Measurements from ENCODE around the gene SCAPER. TPM values are rescaled to one million over a fixed set of nuclear protein-coding genes. Genes with fewer than 3 reads are reported as not detected.

SCAPER gene
- total RNA-seq, 1 donor from 2014 or later: 50.1 TPM

DNA sequence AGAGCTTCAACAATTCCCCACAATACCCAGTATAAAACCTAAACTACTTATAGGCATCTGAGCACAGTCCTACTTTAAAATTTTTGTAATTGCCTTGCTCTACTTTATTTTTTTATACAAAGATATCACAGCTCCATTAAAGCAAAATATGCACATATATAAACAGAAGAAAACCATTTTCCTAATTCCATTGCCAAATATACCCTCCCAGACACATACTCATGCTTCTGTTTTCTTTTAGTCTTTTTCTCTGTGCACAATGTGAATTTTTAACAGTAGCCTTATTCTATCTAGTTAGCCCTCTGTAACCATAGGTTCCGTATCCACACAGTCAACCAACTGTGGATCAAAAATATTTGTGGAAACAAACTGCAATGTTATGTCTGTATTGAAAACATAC is 260.5 kb downstream of the SCAPER start:
- intact Hi-C loops (cut with DNase I): no loop called here
- no peak for ATAC-seq
- DNase-seq (ENCODE audit: low spot score): no peak

DNA sequence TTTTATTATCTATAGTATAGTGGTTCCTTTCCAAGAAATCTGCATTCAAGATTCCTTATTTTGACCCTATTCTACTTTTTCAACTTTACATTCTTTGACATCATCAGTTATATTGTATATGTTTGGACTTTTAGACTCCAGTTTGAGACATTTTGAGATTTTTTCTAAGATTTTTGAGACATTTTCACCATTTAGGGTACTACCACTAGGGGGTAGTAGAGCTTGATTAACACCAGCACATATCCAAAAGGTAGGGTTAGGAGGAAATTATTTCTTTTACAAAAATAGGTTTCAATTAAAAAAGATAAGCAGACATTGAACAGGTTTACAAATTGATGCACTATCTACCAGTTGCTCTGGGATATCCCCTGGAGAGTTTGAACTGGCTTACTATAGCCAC is 262.5 kb downstream of the SCAPER start:
- DNase-seq (ENCODE audit: low spot score) (no peak), ATAC-seq (no peak)
- intact Hi-C loops (cut with DNase I): no loop called here

DNA sequence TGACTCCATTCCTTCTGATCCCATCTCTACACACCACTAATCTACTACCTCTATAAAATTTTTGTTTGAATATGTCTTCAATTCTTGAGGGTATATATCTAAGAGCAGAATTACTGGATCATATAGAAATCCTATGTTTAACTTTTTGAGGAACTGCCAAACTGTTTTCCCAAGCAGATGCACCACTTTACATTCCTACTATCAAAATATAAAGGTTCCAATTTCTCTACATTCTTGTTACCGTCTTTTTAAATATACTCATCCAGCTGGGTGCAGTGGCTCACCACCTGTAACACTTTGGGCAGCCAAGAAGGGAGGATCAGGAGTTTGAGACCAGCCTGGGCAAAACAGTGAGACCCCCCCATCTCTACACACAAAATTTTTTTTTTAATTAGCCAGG is 268.0 kb downstream of the SCAPER start:
- ATAC-seq (no peak), DNase-seq (ENCODE audit: low spot score) (no peak)
- intact Hi-C loops (cut with DNase I): no loop called here

- intact Hi-C loops (cut with DNase I): no loop called here
- DNase-seq (ENCODE audit: low spot score) (no peak), ATAC-seq (no peak)
Observed at GRCh38 chr15:76636059-76636458, 269.1 kb downstream of the SCAPER start.

- ATAC-seq (no peak), DNase-seq (ENCODE audit: low spot score) (no peak)
- intact Hi-C loops (cut with DNase I): no loop called here
Observed at GRCh38 chr15:76626611-76627010, 278.5 kb downstream of the SCAPER start.

- ATAC-seq (no peak), DNase-seq (ENCODE audit: low spot score) (no peak)
- intact Hi-C loops (cut with DNase I): no loop called here
Observed at GRCh38 chr15:76625267-76625666, 279.9 kb downstream of the SCAPER start.

- DNase-seq (ENCODE audit: low spot score): no peak
- ATAC-seq: no peak
- intact Hi-C loops (cut with DNase I): no loop called here
Observed at GRCh38 chr15:76614725-76615124, 290.4 kb downstream of the SCAPER start.

DNA sequence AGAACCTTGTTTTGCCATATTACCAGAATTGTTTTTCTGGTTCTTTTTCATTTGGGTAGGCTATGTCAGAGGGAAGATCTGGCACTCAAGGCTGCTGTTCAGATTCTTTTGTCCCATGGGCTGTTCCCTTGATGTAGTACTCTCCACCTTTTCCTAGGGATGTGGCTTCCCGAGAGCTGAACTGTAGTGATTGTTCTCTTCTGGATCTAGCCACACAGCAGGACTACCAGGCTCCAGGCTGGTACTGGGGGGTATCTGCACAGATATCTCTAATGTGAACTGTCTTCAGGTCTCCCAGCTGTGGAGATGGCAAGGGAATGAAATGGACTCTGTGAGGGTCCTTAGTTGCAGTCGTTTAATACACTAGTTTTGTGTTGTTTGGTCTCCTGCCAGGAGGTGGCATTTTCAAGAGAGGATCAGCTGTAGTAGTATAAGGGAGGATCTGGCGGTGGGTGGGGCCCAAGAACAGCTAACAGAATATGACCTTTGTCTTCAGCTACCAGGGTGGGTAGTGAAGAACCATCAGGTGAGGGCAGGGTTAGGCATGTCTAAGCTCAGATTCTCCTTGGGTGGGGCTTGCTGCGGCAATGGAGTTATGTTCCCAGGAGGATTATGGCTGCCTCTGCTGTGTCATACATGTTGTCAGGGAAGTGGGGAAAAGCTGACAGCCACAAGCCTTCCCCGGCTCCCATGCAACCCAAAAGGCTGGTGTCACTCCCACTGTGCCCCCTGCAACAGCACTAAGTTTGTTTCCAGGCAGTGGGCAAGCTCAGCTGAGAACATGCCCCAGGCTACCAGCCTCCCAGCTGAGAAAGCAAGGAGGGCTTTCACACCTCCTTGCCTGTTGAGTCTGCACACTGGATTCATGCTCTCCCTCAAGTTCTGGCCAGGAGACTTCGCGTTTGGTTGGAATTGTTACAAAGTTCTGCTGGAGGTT is 316.1 kb downstream of the SCAPER start:
- no peak for ATAC-seq
- DNase-seq (ENCODE audit: low spot score): no peak
- intact Hi-C loops (cut with DNase I): no loop called here

- no peak for ATAC-seq
- intact Hi-C loops (cut with DNase I): no loop called here
- no peak for DNase-seq (ENCODE audit: low spot score)
Observed at GRCh38 chr15:76585576-76585897, 319.6 kb downstream of the SCAPER start.

DNA sequence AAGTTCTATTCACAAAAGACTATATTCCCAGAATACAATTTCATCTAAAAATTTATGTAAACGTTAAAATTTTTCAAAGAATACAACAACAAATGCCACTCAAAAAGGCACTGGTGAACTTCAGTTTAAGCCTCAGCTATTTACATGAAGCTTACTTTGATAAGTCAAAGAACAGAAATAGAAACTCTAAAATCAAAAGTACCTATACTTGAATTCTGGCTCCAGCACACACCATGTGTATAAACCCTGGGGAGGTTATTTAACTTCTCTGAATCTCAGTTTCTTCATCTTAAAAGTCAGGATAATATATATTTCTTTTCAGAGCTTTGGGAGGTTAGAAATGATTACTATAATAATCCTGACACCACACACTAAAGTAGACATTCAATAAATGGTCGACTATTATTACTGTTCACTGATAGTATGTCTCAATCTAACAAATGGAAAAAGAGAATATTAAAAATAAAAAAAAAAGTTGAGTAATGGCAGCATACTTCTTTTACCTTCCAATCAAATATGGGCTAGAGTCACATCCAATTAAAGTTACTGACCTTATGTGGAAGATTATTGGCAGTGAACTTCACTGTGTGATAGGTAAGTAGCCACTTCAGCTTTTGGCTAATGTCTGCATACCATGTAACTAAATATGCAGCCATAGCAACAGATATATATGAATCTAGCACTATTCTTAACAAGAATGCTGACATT is 320.1 kb downstream of the SCAPER start:
- DNase-seq (ENCODE audit: low spot score): no peak
- no peak for ATAC-seq

GRCh38 chr15:76582550-76582949 is 322.6 kb downstream of the SCAPER start:
- ATAC-seq (no peak), DNase-seq (ENCODE audit: low spot score) (no peak)
- intact Hi-C loops (cut with DNase I): no loop called here

More for the DNA sequence above, 320.1 kb downstream of the SCAPER start:
- intact Hi-C loops (cut with DNase I): no loop called here

DNA sequence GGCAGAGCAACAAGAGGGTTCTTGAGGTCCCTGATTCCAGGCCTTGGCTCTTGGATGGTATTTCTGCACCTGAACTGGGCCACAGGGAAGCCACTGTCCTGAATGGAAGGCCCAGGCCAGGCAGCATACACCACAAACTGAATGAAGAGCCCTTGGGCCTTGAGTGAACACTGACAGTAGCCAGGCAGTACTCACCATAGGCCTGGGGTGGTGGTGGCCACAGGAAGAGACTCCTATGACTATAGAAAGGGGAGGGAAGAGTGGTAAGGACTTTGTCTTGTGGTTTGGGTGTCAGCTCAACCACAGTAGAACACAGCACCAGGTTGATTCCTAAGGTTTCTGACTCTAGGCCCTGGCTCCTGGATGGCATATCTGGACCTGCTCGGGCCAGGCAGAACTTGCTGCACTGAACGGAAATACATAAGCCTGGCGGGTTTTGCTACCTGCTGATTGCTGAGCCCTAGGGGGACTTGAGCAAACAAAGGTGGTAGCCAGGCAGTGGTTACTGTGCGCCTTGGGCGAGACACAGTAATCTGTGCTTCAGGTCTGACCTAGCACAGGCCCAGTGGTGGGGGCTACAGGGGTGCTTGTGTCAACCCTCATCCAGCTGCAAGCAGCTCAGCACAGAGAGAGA is 327.1 kb downstream of the SCAPER start:
- ATAC-seq (no peak), DNase-seq (ENCODE audit: low spot score) (no peak)
- intact Hi-C loops (cut with DNase I): no loop called here

DNA sequence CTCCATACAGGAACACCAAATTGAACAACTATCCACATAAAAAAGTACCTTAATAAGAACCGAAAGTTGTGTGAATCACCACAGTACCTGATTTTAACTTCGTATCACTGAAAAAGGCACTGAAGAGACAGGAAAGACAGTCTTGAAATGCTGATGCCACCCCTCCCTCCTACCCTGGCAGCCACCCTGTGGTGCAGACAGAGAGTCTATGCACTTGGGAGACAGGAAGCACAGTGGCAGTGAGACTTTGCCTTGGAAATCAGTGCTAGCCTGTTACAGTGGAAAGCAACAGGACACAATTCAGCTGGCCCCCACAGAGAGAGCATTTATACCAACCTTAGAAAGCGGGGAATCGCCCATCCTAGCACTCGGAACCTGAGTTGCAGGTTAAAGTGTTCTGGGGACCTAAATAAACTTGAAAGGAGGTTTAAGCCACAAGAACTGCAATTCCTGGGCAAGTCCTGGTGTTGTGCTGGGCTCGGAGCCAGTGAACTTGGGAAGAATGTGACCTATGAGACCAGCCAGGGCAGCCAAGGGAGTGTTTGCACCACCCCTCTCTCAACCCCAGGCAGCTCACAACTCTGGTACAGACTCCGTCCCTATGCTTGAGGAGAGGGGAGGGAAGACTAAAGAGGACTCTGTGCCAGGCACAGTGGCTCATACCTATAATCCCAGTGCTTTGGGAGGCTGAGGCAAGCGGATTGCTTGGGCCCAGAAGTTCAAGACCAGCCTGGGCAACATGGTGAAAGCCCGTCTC is 328.4 kb downstream of the SCAPER start:
- ATAC-seq (peak; percentile 97), DNase-seq (ENCODE audit: low spot score) (peak; percentile 81)
- intact Hi-C loops (cut with DNase I): no loop called here

DNA sequence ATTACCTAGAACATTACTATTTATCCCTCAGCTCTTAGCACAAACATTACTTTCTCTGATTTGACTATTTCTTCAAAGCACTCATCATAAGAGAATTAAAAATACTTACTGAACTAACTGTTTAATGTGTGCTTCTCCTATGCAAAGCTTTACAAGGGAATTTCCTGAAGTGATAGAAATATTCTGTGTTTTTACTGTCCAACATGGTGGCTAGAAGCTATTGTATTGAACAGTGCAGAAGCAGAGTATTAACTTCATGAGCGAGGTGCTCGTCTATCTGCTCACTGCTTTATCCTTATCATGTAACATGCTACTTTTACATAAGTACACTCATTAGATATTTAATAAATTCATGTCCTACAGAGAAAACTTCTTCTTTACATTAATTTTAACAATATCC is 329.5 kb downstream of the SCAPER start:
- intact Hi-C loops (cut with DNase I): no loop called here
- DNase-seq (ENCODE audit: low spot score) (no peak), ATAC-seq (no peak)

GRCh38 chr15:76575274-76575673 is 329.9 kb downstream of the SCAPER start:
- no peak for ATAC-seq
- DNase-seq (ENCODE audit: low spot score): no peak
- intact Hi-C loops (cut with DNase I): no loop called here

DNA sequence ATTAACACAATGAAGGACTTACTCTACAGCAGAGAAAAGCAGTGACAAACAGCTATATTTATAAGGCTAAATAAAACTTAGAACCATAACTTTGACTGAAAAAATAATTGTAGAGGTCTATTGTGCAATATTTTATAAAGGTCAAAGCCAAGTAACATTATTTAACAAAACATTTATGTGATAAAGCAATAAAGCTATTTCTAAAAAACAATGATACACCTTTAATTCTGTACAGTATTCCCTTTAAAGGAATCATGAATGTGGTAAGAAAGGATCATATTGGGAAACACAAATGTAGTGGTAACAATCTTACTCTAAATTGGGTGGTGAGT is 332.2 kb downstream of the SCAPER start:
- ATAC-seq: no peak
- intact Hi-C loops (cut with DNase I): no loop called here
- no peak for DNase-seq (ENCODE audit: low spot score)

GRCh38 chr15:76566276-76566675 is 338.9 kb downstream of the SCAPER start:
- DNase-seq (ENCODE audit: low spot score) (no peak), ATAC-seq (no peak)
- intact Hi-C loops (cut with DNase I): no loop called here

- intact Hi-C loops (cut with DNase I): no loop called here
- ATAC-seq (no peak), DNase-seq (ENCODE audit: low spot score) (no peak)
Observed at GRCh38 chr15:76565366-76565765, 339.8 kb downstream of the SCAPER start.

DNA sequence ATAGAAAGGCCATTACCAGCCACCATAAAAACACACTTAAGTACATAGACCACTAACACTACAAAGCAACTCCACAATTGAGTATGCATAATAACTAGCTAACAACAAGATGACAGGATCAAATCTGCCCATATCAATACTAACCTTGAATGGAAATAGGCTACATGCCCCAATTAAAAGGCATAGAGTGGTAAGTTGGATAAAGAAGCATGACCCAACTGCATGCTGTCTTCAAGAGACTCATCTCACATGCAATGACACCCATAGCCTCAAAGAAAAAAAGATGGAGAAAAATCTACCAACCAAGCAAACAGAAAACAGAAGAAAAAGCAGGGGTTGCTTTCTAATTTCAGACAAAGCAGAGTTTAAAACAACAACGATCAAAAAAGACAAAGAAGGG is 349.9 kb downstream of the SCAPER start:
- no peak for ATAC-seq
- no peak for DNase-seq (ENCODE audit: low spot score)
- intact Hi-C loops (cut with DNase I): no loop called here

DNA sequence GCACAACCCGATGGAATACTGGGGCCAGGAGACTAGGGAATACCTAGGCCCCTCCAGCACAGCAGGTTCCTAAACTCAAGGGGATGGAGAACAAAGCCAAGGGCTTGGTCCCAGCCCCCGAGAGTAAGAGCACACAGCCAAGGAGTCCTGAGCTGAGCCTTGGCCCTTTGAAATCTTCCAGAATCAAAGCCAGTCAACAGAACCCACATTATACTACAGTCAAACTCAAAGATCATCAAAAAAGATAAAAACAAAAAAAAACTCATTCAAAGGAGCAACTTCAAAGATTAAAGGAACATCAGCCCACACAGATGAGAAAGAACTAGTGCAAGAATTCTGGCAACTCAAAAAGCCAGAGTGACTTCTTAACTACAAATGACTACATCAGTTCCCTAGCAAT is 351.6 kb downstream of the SCAPER start:
- intact Hi-C loops (cut with DNase I): no loop called here
- DNase-seq (ENCODE audit: low spot score) (no peak), ATAC-seq (no peak)
